ENCODE data around the gene CSF1R.

Gene CSF1R

DNA sequence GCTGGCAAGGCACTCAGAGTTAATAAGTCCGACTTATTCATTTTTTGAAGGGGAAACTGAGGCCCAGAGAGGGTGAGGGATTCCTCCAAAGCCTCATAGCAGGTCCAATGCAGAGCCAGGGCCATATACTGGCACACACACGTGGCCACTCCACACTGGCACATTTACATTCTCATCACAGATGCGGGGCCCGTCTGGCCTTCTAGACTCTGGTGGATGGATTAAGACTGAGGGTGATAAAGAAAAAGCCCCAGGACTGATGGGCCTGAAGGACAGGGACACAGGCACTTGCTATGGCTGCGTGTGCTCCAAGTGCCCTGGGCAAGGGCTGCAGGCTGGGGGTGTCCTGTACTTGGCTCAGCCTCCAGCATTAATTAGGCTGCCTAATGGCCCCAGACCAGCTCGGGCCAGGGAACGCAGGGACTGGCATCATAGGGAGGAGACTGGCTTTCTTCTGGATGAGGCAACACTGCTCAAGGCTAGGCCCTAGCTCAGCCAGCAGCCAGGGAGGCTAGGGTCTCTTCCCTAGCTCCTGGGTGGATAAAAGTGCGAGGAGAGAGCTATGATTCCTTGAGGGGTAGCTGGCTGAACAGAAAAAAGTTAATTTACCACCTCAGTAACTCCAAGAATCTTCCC, 28.5 kb upstream of the CSF1R start:
- DNase-seq, result no peak
- peaks cover 2 to 9% of the 10 kb centered on the region in 2 donors for H3K4me1 Mint-ChIP-seq
- H3K27me3 Mint-ChIP-seq, result no peaks in the 10 kb centered on the region
- H3K36me3 Mint-ChIP-seq, result no peaks in the 10 kb centered on the region
- H3K4me3 Mint-ChIP-seq, result no peak overlapping the region
- H3K9me3 Mint-ChIP-seq, result no peaks in the 10 kb centered on the region
- ATAC-seq (replicated peaks), result no peak
- H3K27ac Mint-ChIP-seq, result no peak overlapping the region

DNA sequence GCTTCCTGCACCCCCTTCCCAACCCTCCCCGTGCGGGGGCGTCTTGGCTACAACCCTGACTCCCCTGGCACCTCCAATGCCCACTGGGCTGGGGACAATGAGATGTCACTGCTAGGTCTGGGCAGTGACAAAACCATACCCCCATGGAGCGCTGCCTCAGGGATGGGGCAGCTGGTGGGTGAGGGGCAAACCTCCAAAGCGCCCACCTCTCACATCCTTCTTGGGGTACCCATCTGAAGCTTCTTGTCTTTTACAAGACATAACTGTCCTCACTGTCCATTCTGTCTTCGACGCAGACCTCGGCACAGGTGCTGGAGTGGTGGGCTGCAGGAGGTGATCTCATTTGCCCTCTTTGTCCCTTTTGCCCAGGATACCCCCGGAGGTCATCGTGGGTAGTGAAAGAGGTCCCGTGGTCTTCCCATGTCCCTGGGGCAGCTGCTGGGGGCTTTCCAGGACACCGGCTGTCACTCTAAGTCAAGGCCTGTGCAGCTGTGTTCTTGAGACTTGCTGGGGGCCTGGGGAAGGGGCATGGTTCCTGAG, 27.8 kb upstream of the CSF1R start:
- Mint-ChIP-seq H3K36me3 (no peaks in the 10 kb centered on the region), H3K27me3 (no peaks in the 10 kb centered on the region), H3K27ac (no peak overlapping the region), H3K4me3 (no peak overlapping the region), H3K4me1 (peaks cover 3 to 9% of the 10 kb centered on the region in 2 donors), H3K9me3 (no peaks in the 10 kb centered on the region)
- no peak for DNase-seq
- ATAC-seq (replicated peaks), result no peak

GRCh38 chr5:150113047-150113744, 26.8 kb upstream of the CSF1R start:
- no peaks in the 10 kb centered on the region for H3K9me3 Mint-ChIP-seq
- no peak overlapping the region for H3K4me3 Mint-ChIP-seq
- H3K36me3 Mint-ChIP-seq, result no peaks in the 10 kb centered on the region
- no peaks in the 10 kb centered on the region for H3K27me3 Mint-ChIP-seq
- DNase-seq, result no peak
- ATAC-seq (replicated peaks), result no peak
- no peak overlapping the region for H3K27ac Mint-ChIP-seq
- H3K4me1 Mint-ChIP-seq, result peaks cover 3 to 9% of the 10 kb centered on the region in 2 donors

GRCh38 chr5:150112201-150113046, 26.1 kb upstream of the CSF1R start:
- no peaks in the 10 kb centered on the region for H3K9me3 Mint-ChIP-seq

GRCh38 chr5:150111122-150111521, 24.8 kb upstream of the CSF1R start:
- no peak for ATAC-seq (replicated peaks)
- H3K4me3 Mint-ChIP-seq, result no peak overlapping the region
- H3K27me3 Mint-ChIP-seq, result no peaks in the 10 kb centered on the region
- peaks cover 0 to 3% of the 10 kb centered on the region in 2 donors for H3K4me1 Mint-ChIP-seq
- no peaks in the 10 kb centered on the region for H3K36me3 Mint-ChIP-seq
- no peaks in the 10 kb centered on the region for H3K9me3 Mint-ChIP-seq
- no peak for DNase-seq
- no peak overlapping the region for H3K27ac Mint-ChIP-seq

More at GRCh38 chr5:150112201-150113046, 26.1 kb upstream of the CSF1R start:
- Mint-ChIP-seq H3K27ac (no peak overlapping the region), H3K27me3 (no peaks in the 10 kb centered on the region), H3K36me3 (no peaks in the 10 kb centered on the region), H3K4me1 (peaks cover 3 to 7% of the 10 kb centered on the region in 2 donors), H3K4me3 (no peak overlapping the region)
- DNase-seq (no peak), ATAC-seq (replicated peaks) (no peak)

- no peaks in the 10 kb centered on the region for H3K36me3 Mint-ChIP-seq
- ATAC-seq (replicated peaks) (no peak), DNase-seq (no peak)
- no peaks in the 10 kb centered on the region for H3K27me3 Mint-ChIP-seq
- peaks cover 0 to 3% of the 10 kb centered on the region in 2 donors for H3K4me1 Mint-ChIP-seq
- no peaks in the 10 kb centered on the region for H3K9me3 Mint-ChIP-seq
- no peak overlapping the region for H3K4me3 Mint-ChIP-seq
- no peak overlapping the region for H3K27ac Mint-ChIP-seq
Observed at GRCh38 chr5:150109921-150110320, 23.6 kb upstream of the CSF1R start.

GRCh38 chr5:150108711-150109514, 22.6 kb upstream of the CSF1R start:
- Mint-ChIP-seq H3K36me3 (no peaks in the 10 kb centered on the region), H3K4me3 (no peak overlapping the region), H3K27ac (no peak overlapping the region), H3K4me1 (peaks cover 0 to 3% of the 10 kb centered on the region in 2 donors), H3K9me3 (no peaks in the 10 kb centered on the region), H3K27me3 (no peaks in the 10 kb centered on the region)
- ATAC-seq (replicated peaks) (no peak), DNase-seq (no peak)

- no peak overlapping the region for H3K4me3 Mint-ChIP-seq
- peaks cover 8 to 9% of the 10 kb centered on the region in 2 donors for H3K4me1 Mint-ChIP-seq
- no peaks in the 10 kb centered on the region for H3K27me3 Mint-ChIP-seq
- DNase-seq (no peak), ATAC-seq (replicated peaks) (no peak)
- H3K9me3 Mint-ChIP-seq, result no peaks in the 10 kb centered on the region
- H3K27ac Mint-ChIP-seq, result no peak overlapping the region
- H3K36me3 Mint-ChIP-seq, result no peaks in the 10 kb centered on the region
Observed at GRCh38 chr5:150107909-150108447, 21.6 kb upstream of the CSF1R start.

GRCh38 chr5:150106674-150107426, 20.5 kb upstream of the CSF1R start:
- Mint-ChIP-seq H3K27me3 (no peaks in the 10 kb centered on the region), H3K4me3 (no peak overlapping the region), H3K9me3 (no peaks in the 10 kb centered on the region), H3K36me3 (no peaks in the 10 kb centered on the region), H3K27ac (no peak overlapping the region), H3K4me1 (peaks cover 11 to 15% of the 10 kb centered on the region in 2 donors)
- peak in 1 of 2 donors; percentile 22 for ATAC-seq (replicated peaks)
- DNase-seq, result no peak

DNA sequence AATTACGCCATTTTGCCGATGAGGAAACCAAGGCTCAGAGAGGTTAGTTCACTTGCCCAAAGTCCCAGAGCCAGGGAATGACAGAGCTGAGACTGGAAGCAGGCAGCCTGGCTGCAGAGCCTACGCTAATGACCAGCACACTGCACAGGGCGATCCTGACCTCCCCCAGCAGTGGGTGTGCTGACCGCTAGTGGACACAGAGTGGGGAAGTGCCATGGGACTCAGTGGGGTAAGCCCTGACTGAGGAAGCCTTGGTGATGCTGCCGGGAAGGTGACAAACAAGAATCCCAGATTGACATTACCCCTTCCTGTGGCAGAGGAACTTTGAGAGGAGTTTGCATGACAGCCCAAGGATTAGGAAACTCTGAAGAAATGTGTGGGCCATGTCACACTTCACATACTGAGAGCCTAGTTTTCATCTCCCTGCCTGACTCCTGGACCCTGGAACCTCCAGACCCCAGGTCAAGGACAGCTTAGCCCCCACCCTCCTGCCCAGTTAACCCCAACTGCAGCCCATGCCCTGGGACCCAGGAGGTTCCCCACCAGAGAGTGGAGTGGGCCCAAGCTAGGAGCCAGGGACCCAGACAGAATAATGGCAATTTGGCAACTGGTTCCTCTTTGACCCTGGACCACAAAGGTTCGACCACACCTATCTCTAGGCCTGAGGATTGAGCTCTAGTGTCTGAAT, 19.7 kb upstream of the CSF1R start:
- DNase-seq (no peak), ATAC-seq (replicated peaks) (no peak)
- Mint-ChIP-seq H3K9me3 (no peaks in the 10 kb centered on the region), H3K36me3 (no peaks in the 10 kb centered on the region), H3K27ac (no peak overlapping the region), H3K27me3 (no peaks in the 10 kb centered on the region), H3K4me3 (no peak overlapping the region), H3K4me1 (peaks cover 11 to 15% of the 10 kb centered on the region in 2 donors)

GRCh38 chr5:150104550-150104870, 18.2 kb upstream of the CSF1R start:
- peaks cover 0 to 2% of the 10 kb centered on the region in 2 donors for H3K36me3 Mint-ChIP-seq
- no peak overlapping the region for H3K27ac Mint-ChIP-seq
- peaks cover 8 to 15% of the 10 kb centered on the region in 2 donors for H3K4me1 Mint-ChIP-seq
- no peaks in the 10 kb centered on the region for H3K9me3 Mint-ChIP-seq
- DNase-seq, result no peak
- peaks cover 0 to under 1% of the 10 kb centered on the region in 2 donors for H3K27me3 Mint-ChIP-seq
- H3K4me3 Mint-ChIP-seq, result no peak overlapping the region
- no peak for ATAC-seq (replicated peaks)

DNA sequence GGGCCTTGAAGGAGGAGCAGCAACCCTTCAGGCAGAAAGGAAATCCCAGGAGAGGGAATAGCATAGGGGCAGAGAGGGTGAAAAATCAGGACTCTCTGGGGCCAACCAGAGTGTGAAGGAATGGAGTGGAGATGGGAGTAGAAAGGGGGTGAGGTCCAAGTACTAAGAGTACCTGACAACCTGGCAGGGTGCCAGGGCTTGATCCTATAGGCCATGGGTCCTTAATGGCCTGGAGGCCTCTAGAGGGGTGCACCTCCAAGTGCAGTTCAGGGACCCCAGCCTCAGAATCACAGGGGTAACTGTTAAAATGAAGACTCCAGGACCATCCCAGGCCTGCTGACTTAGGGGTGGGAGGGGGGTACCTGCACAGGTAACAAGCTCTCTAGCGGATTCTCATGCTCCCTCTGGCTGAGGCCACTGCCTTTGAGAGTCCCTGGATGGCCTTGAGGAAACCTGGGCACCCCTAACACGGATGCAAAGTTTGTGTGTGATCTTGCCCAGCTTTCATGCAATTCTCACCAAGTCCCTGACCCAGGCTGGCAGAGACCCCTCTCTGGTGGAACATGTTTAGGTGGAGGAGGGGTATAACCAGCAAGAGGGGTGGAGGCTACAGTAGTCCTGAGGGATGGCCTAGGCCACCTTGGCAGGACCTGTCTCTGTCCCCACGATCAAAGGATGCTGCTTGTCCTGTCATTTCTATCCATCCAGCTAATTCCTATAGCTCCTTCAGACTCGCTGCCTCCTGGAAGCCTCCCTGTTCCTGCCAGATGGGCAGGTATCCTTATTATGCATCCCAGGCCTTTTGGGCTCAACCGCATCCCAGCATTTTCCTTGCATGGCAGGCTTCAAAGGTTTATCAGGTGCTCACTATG, 17.6 kb upstream of the CSF1R start:
- DNase-seq (no peak), ATAC-seq (replicated peaks) (no peak)
- peaks cover 0 to 2% of the 10 kb centered on the region in 2 donors for H3K36me3 Mint-ChIP-seq
- H3K4me1 Mint-ChIP-seq, result peaks cover 8 to 15% of the 10 kb centered on the region in 2 donors
- H3K27ac Mint-ChIP-seq, result no peak overlapping the region
- H3K27me3 Mint-ChIP-seq, result peaks cover 0 to 3% of the 10 kb centered on the region in 2 donors
- H3K9me3 Mint-ChIP-seq, result no peaks in the 10 kb centered on the region
- H3K4me3 Mint-ChIP-seq, result no peak overlapping the region
